ENCODE measurements around the gene SOX14. TPM values are rescaled to one million over a fixed set of nuclear protein-coding genes. Genes with fewer than 3 reads are reported as not detected.

Gene SOX14
- total RNA-seq, 2 donors from 2014 or later, result 0.13 TPM; not detected in 1

- Histone ChIP-seq H3K4me1 (ENCODE audit: control insufficient read depth, insufficient read depth, low read length) (no peaks in the 10 kb centered on the region), H3K27me3 (ENCODE audit: control insufficient read depth, insufficient read depth, low read length, poor library complexity, severe bottlenecking) (no peaks in the 10 kb centered on the region), H3K36me3 (ENCODE audit: control insufficient read depth, insufficient read depth, low read length) (no peaks in the 10 kb centered on the region), H3K9ac (ENCODE audit: extremely low read depth, low read length, poor library complexity, severe bottlenecking) (no peak overlapping the region), H3K9me3 (ENCODE audit: control insufficient read depth, low read length) (peaks cover 8% of the 10 kb centered on the region), H3K27ac (ENCODE audit: low read depth, low read length) (no peak overlapping the region), H3K4me3 (ENCODE audit: low read length) (no peak overlapping the region)
- Mint-ChIP-seq H3K4me1 (peaks cover 9% of the 10 kb centered on the region), H3K9me3 (peaks cover 13% of the 10 kb centered on the region), H3K36me3 (ENCODE audit: low read depth) (no peaks in the 10 kb centered on the region), H3K27ac (no peak overlapping the region), H3K27me3 (ENCODE audit: insufficient read depth) (peaks cover 2% of the 10 kb centered on the region), H3K4me3 (no peak overlapping the region)
- no peak for DNase-seq
- TF ChIP-seq CTCF (conservative IDR thresholded peaks at IDR 0.05), result peak; percentile 29
- WGBS, 2 experiments (ENCODE audit: insufficient coverage in 1 of 2, insufficient read length in 1 of 2), result 79 to 84% methylated on average over 9 of the region's 9 CpGs
Observed at GRCh38 chr3:137807998-137808397, 43.9 kb downstream of the SOX14 start.

GRCh38 chr3:137809509-137809908 lies 45.4 kb downstream of the SOX14 start:
- no peak for TF ChIP-seq CTCF (conservative IDR thresholded peaks at IDR 0.05)
- no peak overlapping the region for H3K9ac ChIP-seq (ENCODE audit: extremely low read depth, low read length, poor library complexity, severe bottlenecking)
- H3K27ac ChIP-seq (ENCODE audit: low read depth, low read length), result no peak overlapping the region
- no peaks in the 10 kb centered on the region for H3K36me3 Mint-ChIP-seq (ENCODE audit: low read depth)
- H3K4me3 ChIP-seq (ENCODE audit: low read length), result no peak overlapping the region
- no peak for DNase-seq
- no peaks in the 10 kb centered on the region for H3K36me3 ChIP-seq (ENCODE audit: control insufficient read depth, insufficient read depth, low read length)
- H3K4me1 ChIP-seq (ENCODE audit: control insufficient read depth, insufficient read depth, low read length), result no peaks in the 10 kb centered on the region
- peaks cover 2% of the 10 kb centered on the region for H3K27me3 Mint-ChIP-seq (ENCODE audit: insufficient read depth)
- H3K9me3 ChIP-seq (ENCODE audit: control insufficient read depth, low read length), result no peaks in the 10 kb centered on the region
- no peaks in the 10 kb centered on the region for H3K27me3 ChIP-seq (ENCODE audit: control insufficient read depth, insufficient read depth, low read length, poor library complexity, severe bottlenecking)
- peaks cover 8% of the 10 kb centered on the region for H3K9me3 Mint-ChIP-seq
- H3K4me3 Mint-ChIP-seq, result no peak overlapping the region
- H3K27ac Mint-ChIP-seq, result no peak overlapping the region
- H3K4me1 Mint-ChIP-seq, result peaks cover 9% of the 10 kb centered on the region

- Histone ChIP-seq H3K9ac (ENCODE audit: extremely low read depth, low read length, poor library complexity, severe bottlenecking) (no peak overlapping the region), H3K27ac (ENCODE audit: low read depth, low read length) (no peak overlapping the region), H3K4me3 (ENCODE audit: low read length) (no peak overlapping the region), H3K36me3 (ENCODE audit: control insufficient read depth, insufficient read depth, low read length) (no peaks in the 10 kb centered on the region), H3K27me3 (ENCODE audit: control insufficient read depth, insufficient read depth, low read length, poor library complexity, severe bottlenecking) (no peaks in the 10 kb centered on the region), H3K9me3 (ENCODE audit: control insufficient read depth, low read length) (no peaks in the 10 kb centered on the region), H3K4me1 (ENCODE audit: control insufficient read depth, insufficient read depth, low read length) (no peaks in the 10 kb centered on the region)
- no peak for TF ChIP-seq CTCF (conservative IDR thresholded peaks at IDR 0.05)
- Mint-ChIP-seq H3K27me3 (ENCODE audit: insufficient read depth) (no peaks in the 10 kb centered on the region), H3K4me1 (peaks cover 9% of the 10 kb centered on the region), H3K4me3 (peak overlapping the region; percentile 1), H3K9me3 (no peaks in the 10 kb centered on the region), H3K36me3 (ENCODE audit: low read depth) (no peaks in the 10 kb centered on the region), H3K27ac (no peak overlapping the region)
- 60% methylated on average over 4 of the region's 4 CpGs; no CpG with 5 or more reads in 1 of the 2 experiments for WGBS, 2 experiments (ENCODE audit: insufficient coverage in 1 of 2, insufficient read length in 1 of 2)
- no peak for DNase-seq
Observed at GRCh38 chr3:137812023-137812422, 47.9 kb downstream of the SOX14 start.
